Measurements from ENCODE around the gene RNF157.

RNF157 gene

GRCh38 chr17:76154936-76155845 lies 85.1 kb downstream of the RNF157 start:
- no peak for DNase-seq

GRCh38 chr17:76154292-76154691 lies 86.0 kb downstream of the RNF157 start:
- no peak for DNase-seq

GRCh38 chr17:76153640-76154039 lies 86.7 kb downstream of the RNF157 start:
- no peak for DNase-seq

GRCh38 chr17:76153202-76153601 lies 87.1 kb downstream of the RNF157 start:
- no peak for DNase-seq

GRCh38 chr17:76152591-76152990 lies 87.7 kb downstream of the RNF157 start:
- no peak for DNase-seq

GRCh38 chr17:76151896-76152454 lies 88.3 kb downstream of the RNF157 start:
- no peak for DNase-seq

- DNase-seq = no peak
These were observed 89.3 kb downstream of the RNF157 start for GRCh38 chr17:76150712-76151622.

- no peak for DNase-seq
These were observed 91.1 kb downstream of the RNF157 start for GRCh38 chr17:76149214-76149613.

- no peak for DNase-seq
These were observed 92.3 kb downstream of the RNF157 start for GRCh38 chr17:76148015-76148326.

GRCh38 chr17:76147211-76148014 lies 92.9 kb downstream of the RNF157 start:
- peak; percentile 25 to 43 for DNase-seq

- no peak for DNase-seq
These were observed 94.0 kb downstream of the RNF157 start for GRCh38 chr17:76146053-76146851.

GRCh38 chr17:76145231-76146052 lies 94.9 kb downstream of the RNF157 start:
- no peak for DNase-seq

- no peak for DNase-seq
These were observed 97.7 kb downstream of the RNF157 start for GRCh38 chr17:76142585-76143041.

- no peak for DNase-seq
These were observed 98.2 kb downstream of the RNF157 start for GRCh38 chr17:76142039-76142584.

GRCh38 chr17:76141212-76142038 lies 98.9 kb downstream of the RNF157 start, which contains the start of gene FOXJ1:
Gene FOXJ1 (minus strand): TSS chr17:76141245. CDS start chr17:76140395, 850 bp downstream.
- DNase-seq = peak; percentile 81 to 96

- no peak for DNase-seq
These were observed 99.6 kb downstream of the RNF157 start for GRCh38 chr17:76140661-76141211.

- DNase-seq = no peak
These were observed 100.3 kb downstream of the RNF157 start for GRCh38 chr17:76139801-76140660.

Data from NCI-H446 (cell line).